Measurements from ENCODE around the gene ETHE1.
A peak's percentile ranks its signal among the peaks of the same experiment; 100 is the strongest.

Gene ETHE1

GRCh38 chr19:43526884-43527859 is at the start of gene ETHE1:
Gene ETHE1 (minus strand): TSS chr19:43527201. CDS start chr19:43527177, 24 bp downstream.
- peak; percentile 74 for DNase-seq (ENCODE audit: low spot score)

- no peak for DNase-seq (ENCODE audit: low spot score)
These were observed 49.2 kb upstream of the ETHE1 start for GRCh38 chr19:43575955-43576878.

- DNase-seq (ENCODE audit: low spot score), result peak; percentile 97
These were observed 48.4 kb upstream of the ETHE1 start, which contains the start of the genes PINLYP and XRCC1 for GRCh38 chr19:43575156-43575950. Gene PINLYP (plus strand): TSS chr19:43575801. CDS start chr19:43577192, 1,391 bp downstream. Gene XRCC1 (minus strand): TSS chr19:43575527. CDS start chr19:43575458, 69 bp downstream.

- no peak for DNase-seq (ENCODE audit: low spot score)
These were observed 47.6 kb upstream of the ETHE1 start for GRCh38 chr19:43574424-43575155.

- DNase-seq (ENCODE audit: low spot score), result no peak
These were observed 45.2 kb upstream of the ETHE1 start for GRCh38 chr19:43572171-43572588.

- no peak for DNase-seq (ENCODE audit: low spot score)
These were observed 43.3 kb upstream of the ETHE1 start for GRCh38 chr19:43570174-43570791.

GRCh38 chr19:43569657-43570056 is 42.7 kb upstream of the ETHE1 start:
- DNase-seq (ENCODE audit: low spot score), result no peak

- DNase-seq (ENCODE audit: low spot score), result no peak
These were observed 37.8 kb upstream of the ETHE1 start for GRCh38 chr19:43564800-43565199.

- DNase-seq (ENCODE audit: low spot score), result no peak
These were observed 36.9 kb upstream of the ETHE1 start for GRCh38 chr19:43563816-43564457.

- DNase-seq (ENCODE audit: low spot score), result peak; percentile 69
These were observed 35.8 kb upstream of the ETHE1 start for GRCh38 chr19:43562698-43563241.

GRCh38 chr19:43562226-43562697 is 35.3 kb upstream of the ETHE1 start:
- DNase-seq (ENCODE audit: low spot score), result no peak

GRCh38 chr19:43561139-43561970 is 34.4 kb upstream of the ETHE1 start:
- no peak for DNase-seq (ENCODE audit: low spot score)

- DNase-seq (ENCODE audit: low spot score), result no peak
These were observed 33.7 kb upstream of the ETHE1 start for GRCh38 chr19:43560687-43561086.

- peak; percentile 80 for DNase-seq (ENCODE audit: low spot score)
These were observed 28.3 kb upstream of the ETHE1 start for GRCh38 chr19:43555185-43555770.

GRCh38 chr19:43554317-43554895 is 27.4 kb upstream of the ETHE1 start:
- DNase-seq (ENCODE audit: low spot score), result no peak

- DNase-seq (ENCODE audit: low spot score), result no peak
These were observed 26.7 kb upstream of the ETHE1 start for GRCh38 chr19:43553656-43554055.

GRCh38 chr19:43552616-43553015 is 25.6 kb upstream of the ETHE1 start:
- DNase-seq (ENCODE audit: low spot score), result no peak

GRCh38 chr19:43552198-43552450 is 25.1 kb upstream of the ETHE1 start:
- DNase-seq (ENCODE audit: low spot score), result no peak

All from germinal center (tissue), 1 donor.